Cardiac muscle cell (in vitro differentiated cells and primary cell): Measurements from ENCODE around the gene DLG2. TPM values are rescaled to one million over a fixed set of nuclear protein-coding genes. Genes with fewer than 3 reads are reported as not detected.

Experiments
- DNase-seq, 2 donors: peaks; one replicate each; pipeline versions ENCODE4 v3.0.0 to v3.0.0-alpha.2; 2010 to 2017; ENCODE audit warnings: low read depth in 1 of 2, low spot score in 1 of 2
- H3K27ac ChIP-seq: fragments of 200-600 bp; sonication (generic); 2 replicates; pipeline ENCODE4 v1.5.1; 2016
- H3K27me3 ChIP-seq: fragments of 200-600 bp; sonication (generic); 2 replicates; pipeline ENCODE4 v1.6.0; 2016; ENCODE audit warnings: control low read depth
- H3K36me3 ChIP-seq: fragments of 200-600 bp; sonication (generic); 2 replicates; pipeline ENCODE4 v1.5.1; 2016; ENCODE audit warnings: control low read depth
- H3K4me1 ChIP-seq: fragments of 200-600 bp; sonication (generic); 2 replicates; pipeline ENCODE4 v1.8.1; 2017; ENCODE audit warnings: low read depth, mild to moderate bottlenecking, mixed run types
- H3K4me3 ChIP-seq: fragments of 200-600 bp; sonication (generic); 2 replicates; pipeline ENCODE4 v1.5.1; 2016; ENCODE audit warnings: mild to moderate bottlenecking
- H3K9me3 ChIP-seq: fragments of 200-600 bp; sonication (generic); 2 replicates; pipeline ENCODE4 v1.5.1; 2017; ENCODE audit warnings: low read depth, mild to moderate bottlenecking, control low read depth
- CTCF ChIP-seq: IDR thresholded peaks from 2 replicates; pipeline ENCODE4 v1.5.1; 2012; ENCODE audit warnings: low read depth, mild to moderate bottlenecking, low read length
- polyA plus RNA-seq: library from polyadenylated mRNA; unstranded; fragments of >200 nt; fragmentation: Nextera tagmentation; extraction: Ambion mirVana; gene quantifications from 2 replicates; pipeline ENCODE4 v1.2.1, GENCODE V29; 2016
- total RNA-seq: library from RNA; depleted of rRNA; stranded (reverse); fragments of >200 nt; gene quantifications from 2 replicates; pipeline ENCODE4 v1.2.3, GENCODE V29; 2016

Gene DLG2
- total and polyA plus RNA-seq, 2 experiments from 2014 or later, result 3.5 to 15.9 TPM

DNA sequence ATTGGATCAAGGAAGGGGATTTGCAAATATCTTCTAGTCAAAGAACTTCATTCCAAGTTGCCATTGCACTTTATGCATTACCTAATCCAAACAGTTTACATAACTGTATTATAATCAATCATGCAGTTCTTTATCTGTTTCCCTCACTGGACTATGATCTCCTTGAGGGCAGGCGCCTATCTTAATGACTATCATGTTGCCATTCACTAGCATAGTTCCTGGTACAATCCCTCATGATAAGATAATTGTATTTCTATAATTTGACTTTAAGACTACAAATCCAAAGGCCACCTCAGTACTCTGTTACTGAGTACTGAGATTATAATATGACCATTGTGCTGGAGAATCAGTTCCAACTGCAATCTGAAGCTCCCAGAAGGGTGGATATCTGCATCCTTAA lies 2062.3 kb downstream of the DLG2 start:
- no peak for TF ChIP-seq CTCF
- no peaks in the 10 kb centered on the region for H3K9me3 ChIP-seq

GRCh38 chr11:83558281-83558680 lies 2068.9 kb downstream of the DLG2 start:
- Histone ChIP-seq H3K9me3 (no peaks in the 10 kb centered on the region), H3K27ac (no peak overlapping the region), H3K4me1 (no peaks in the 10 kb centered on the region), H3K27me3 (no peaks in the 10 kb centered on the region), H3K36me3 (no peaks in the 10 kb centered on the region), H3K4me3 (no peak overlapping the region)
- no peak for TF ChIP-seq CTCF
- DNase-seq, result no peak

More for the DNA sequence above, 2062.3 kb downstream of the DLG2 start:
- H3K4me3 ChIP-seq, result no peak overlapping the region
- H3K36me3 ChIP-seq, result no peaks in the 10 kb centered on the region
- H3K4me1 ChIP-seq, result no peaks in the 10 kb centered on the region
- H3K27me3 ChIP-seq, result no peaks in the 10 kb centered on the region
- no peak overlapping the region for H3K27ac ChIP-seq
- DNase-seq, result no peak

- TF ChIP-seq CTCF, result no peak
- H3K36me3 ChIP-seq, result no peaks in the 10 kb centered on the region
- no peak overlapping the region for H3K27ac ChIP-seq
- H3K27me3 ChIP-seq, result no peaks in the 10 kb centered on the region
- no peaks in the 10 kb centered on the region for H3K9me3 ChIP-seq
- H3K4me1 ChIP-seq, result no peaks in the 10 kb centered on the region
- no peak overlapping the region for H3K4me3 ChIP-seq
- no peak for DNase-seq
Observed at GRCh38 chr11:83557653-83558052, 2069.5 kb downstream of the DLG2 start.

- DNase-seq, result no peak
- Histone ChIP-seq H3K27ac (no peak overlapping the region), H3K4me1 (no peaks in the 10 kb centered on the region), H3K27me3 (no peaks in the 10 kb centered on the region), H3K4me3 (no peak overlapping the region), H3K9me3 (no peaks in the 10 kb centered on the region), H3K36me3 (no peaks in the 10 kb centered on the region)
- no peak for TF ChIP-seq CTCF
Observed at GRCh38 chr11:83554876-83555275, 2072.3 kb downstream of the DLG2 start.

- Histone ChIP-seq H3K4me1 (no peaks in the 10 kb centered on the region), H3K27ac (no peak overlapping the region), H3K4me3 (no peak overlapping the region), H3K9me3 (no peaks in the 10 kb centered on the region), H3K27me3 (no peaks in the 10 kb centered on the region), H3K36me3 (no peaks in the 10 kb centered on the region)
- DNase-seq, result no peak
- TF ChIP-seq CTCF, result no peak
Observed at GRCh38 chr11:83549984-83550667, 2077.0 kb downstream of the DLG2 start.

DNA sequence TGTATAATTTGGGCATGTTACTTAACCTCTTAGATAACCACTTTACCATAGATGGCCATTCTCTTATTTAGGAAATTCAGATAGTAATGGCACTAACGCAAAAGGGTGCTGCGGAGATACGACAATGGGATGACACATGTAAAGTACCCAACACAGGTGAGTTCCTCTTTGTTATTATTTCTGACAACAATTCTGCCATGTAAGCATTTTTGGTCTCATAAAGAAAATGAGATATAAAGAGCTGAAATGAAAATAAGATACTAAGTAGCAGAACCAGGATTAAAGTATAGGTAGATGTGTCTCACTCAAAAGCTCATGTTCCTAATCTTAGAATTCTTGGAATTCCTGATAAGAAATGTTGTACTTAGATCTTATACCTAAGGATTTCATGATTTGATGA lies 2080.8 kb downstream of the DLG2 start:
- H3K27me3 ChIP-seq, result no peaks in the 10 kb centered on the region
- DNase-seq, result no peak
- H3K36me3 ChIP-seq, result no peaks in the 10 kb centered on the region
- H3K4me3 ChIP-seq, result no peak overlapping the region
- H3K9me3 ChIP-seq, result no peaks in the 10 kb centered on the region
- TF ChIP-seq CTCF, result no peak
- no peaks in the 10 kb centered on the region for H3K4me1 ChIP-seq
- H3K27ac ChIP-seq, result no peak overlapping the region
